ENCODE measurements around the gene KCNK7.

GRCh38 chr11:65629579-65629978, 34.0 kb upstream of the KCNK7 start:
- TF ChIP-seq CTCF (IDR thresholded peaks at IDR 0.05; ENCODE audit: insufficient read depth, low read length, poor library complexity, severe bottlenecking) (no peak), EZH2phosphoT487 (conservative IDR thresholded peaks at IDR 0.05; ENCODE audit: low read length) (no peak)
